Testis (tissue), 3 donors: ENCODE data around the gene CDKAL1. TPM values are rescaled to one million over a fixed set of nuclear protein-coding genes. Genes with fewer than 3 reads are reported as not detected.

ENCODE experiments used
- DNase-seq: peaks from one replicate; pipeline ENCODE4 v3.0.0-alpha.2; 2019
- H3K27ac ChIP-seq, 2 donors: fragments of 200-600 bp; sonication (generic); one replicate each; pipeline ENCODE4 v1.5.1; 2019
- H3K27me3 ChIP-seq: fragments of 200-600 bp; sonication (generic); one replicate; pipeline ENCODE4 v1.5.1; 2019
- H3K36me3 ChIP-seq: fragments of 200-600 bp; sonication (generic); one replicate; pipeline ENCODE4 v1.5.1; 2017; ENCODE audit warnings: low read depth; ENCODE audit errors: missing control alignments
- H3K4me1 ChIP-seq: fragments of 200-600 bp; sonication (generic); one replicate; pipeline ENCODE4 v1.5.1; 2019
- H3K4me3 ChIP-seq, 2 donors: fragments of 200-600 bp; sonication (generic); one replicate each; pipeline ENCODE4 v1.5.1; 2017 to 2019
- H3K9me3 ChIP-seq: fragments of 200-600 bp; sonication (generic); one replicate; pipeline ENCODE4 v1.5.1; 2017
- CTCF ChIP-seq, 3 experiments: fragments of 450-650 bp in 2 of 3; fragments of 200-600 bp in 1 of 3; sonication (generic) in 1 of 3; IDR thresholded peaks; one replicate each; pipeline ENCODE4 v1.5.1; 2016 to 2019; ENCODE audit warnings: antibody characterized with exemption in 3 of 3, mild to moderate bottlenecking in 2 of 3, moderate library complexity in 1 of 3
- POLR2A ChIP-seq: fragments of 450-650 bp; IDR thresholded peaks from one replicate; pipeline ENCODE4 v1.6.1; 2017; ENCODE audit warnings: antibody characterized with exemption, mild to moderate bottlenecking, moderate library complexity
- WGBS, 2 donors: methylation state at CpG; one replicate each; pipeline ENCODE4 v1.1.5; 2018; 5-methylcytosine and 5-hydroxymethylcytosine counted together
- intact Hi-C: fragments of 100-400 bp; cut with DNase I; formaldehyde crosslinking; loops from one replicate; pipeline ENCODE4 v1.15.1; 2023; ENCODE audit warnings: low total_unique reads
- polyA plus RNA-seq: library from polyadenylated mRNA; stranded (reverse); fragments of 350-450 nt; fragmentation: Illumina TruSeq; extraction: RNeasy Lipid Tissue Mini Kit (QIAGEN cat#74804); gene quantifications from one replicate; pipeline ENCODE4 v1.2.3, GENCODE V29; 2014; ENCODE audit warnings: low read depth, low replicate concordance; ENCODE audit not compliant: insufficient read depth
- total RNA-seq, 2 donors: library from RNA; depleted of rRNA; stranded (reverse); fragments of >200 nt; gene quantifications; one replicate each; pipeline ENCODE4 v1.2.3, GENCODE V29; 2016

Gene CDKAL1
- total and polyA plus RNA-seq, 3 donors from 2014 or later: 11.1 to 18.5 (median 16.1) TPM

GRCh38 chr6:21176197-21176596, 641.9 kb downstream of the CDKAL1 start:
- no peaks in the 10 kb centered on the region for H3K36me3 ChIP-seq
- intact Hi-C loops: no loop called here
- no peak overlapping the region for H3K4me3 ChIP-seq
- no peak for TF ChIP-seq POLR2A
- TF ChIP-seq CTCF (IDR thresholded peaks at IDR 0.05): no peak
- H3K27me3 ChIP-seq: no peaks in the 10 kb centered on the region
- DNase-seq: no peak
- H3K27ac ChIP-seq: no peak overlapping the region
- WGBS, 2 donors: 93 to 94% methylated on average over 4 of the region's 4 CpGs
- no peaks in the 10 kb centered on the region for H3K4me1 ChIP-seq
- H3K9me3 ChIP-seq: no peaks in the 10 kb centered on the region

- 91 to 95% methylated on average over 1 of the region's 1 CpG for WGBS, 2 donors
These were observed 645.9 kb downstream of the CDKAL1 start for GRCh38 chr6:21180155-21180554.

GRCh38 chr6:21180800-21181337, 646.6 kb downstream of the CDKAL1 start:
- intact Hi-C loops: no loop called here
- Histone ChIP-seq H3K4me1 (no peaks in the 10 kb centered on the region), H3K27ac (no peak overlapping the region), H3K4me3 (no peak overlapping the region), H3K36me3 (no peaks in the 10 kb centered on the region), H3K9me3 (no peaks in the 10 kb centered on the region), H3K27me3 (no peaks in the 10 kb centered on the region)
- DNase-seq: no peak
- 96% methylated on average over 4 of the region's 4 CpGs for WGBS, 2 donors
- TF ChIP-seq POLR2A (no peak), CTCF (IDR thresholded peaks at IDR 0.05) (no peak)

More at GRCh38 chr6:21180155-21180554, 645.9 kb downstream of the CDKAL1 start:
- H3K27ac ChIP-seq: no peak overlapping the region
- H3K36me3 ChIP-seq: no peaks in the 10 kb centered on the region
- H3K4me1 ChIP-seq: no peaks in the 10 kb centered on the region
- intact Hi-C loops: no loop called here
- TF ChIP-seq CTCF (IDR thresholded peaks at IDR 0.05): no peak
- TF ChIP-seq POLR2A: no peak
- H3K27me3 ChIP-seq: no peaks in the 10 kb centered on the region
- no peaks in the 10 kb centered on the region for H3K9me3 ChIP-seq
- no peak for DNase-seq
- no peak overlapping the region for H3K4me3 ChIP-seq

GRCh38 chr6:21181866-21182265, 647.6 kb downstream of the CDKAL1 start:
- 88 to 98% methylated on average over 1 of the region's 1 CpG for WGBS, 2 donors
- no peak for TF ChIP-seq POLR2A
- no peak for TF ChIP-seq CTCF (IDR thresholded peaks at IDR 0.05)
- intact Hi-C loops: no loop called here

GRCh38 chr6:21182589-21182988, 648.3 kb downstream of the CDKAL1 start:
- Histone ChIP-seq H3K9me3 (no peaks in the 10 kb centered on the region), H3K27ac (no peak overlapping the region), H3K27me3 (no peaks in the 10 kb centered on the region), H3K36me3 (no peaks in the 10 kb centered on the region), H3K4me1 (no peaks in the 10 kb centered on the region), H3K4me3 (no peak overlapping the region)
- TF ChIP-seq POLR2A (no peak), CTCF (IDR thresholded peaks at IDR 0.05) (no peak)
- intact Hi-C loops: no loop called here
- no peak for DNase-seq

More at GRCh38 chr6:21181866-21182265, 647.6 kb downstream of the CDKAL1 start:
- Histone ChIP-seq H3K36me3 (no peaks in the 10 kb centered on the region), H3K27ac (no peak overlapping the region), H3K4me1 (no peaks in the 10 kb centered on the region), H3K4me3 (no peak overlapping the region), H3K9me3 (no peaks in the 10 kb centered on the region), H3K27me3 (no peaks in the 10 kb centered on the region)
- no peak for DNase-seq
